HG03378 (cell line): ENCODE data around the gene MTG2.

ENCODE experiments used
- ATAC-seq: cut with Tn5 transposase; IDR thresholded peaks from one replicate; pipeline ENCODE4 v1.9.1; 2021; ENCODE audit warnings: mild to moderate bottlenecking, moderate library complexity; ENCODE audit not compliant: unreplicated experiment

MTG2 gene

GRCh38 chr20:62162765-62163484, 19.9 kb upstream of the MTG2 start:
- ATAC-seq = no peak

GRCh38 chr20:62163485-62163865, 19.4 kb upstream of the MTG2 start:
- no peak for ATAC-seq

DNA sequence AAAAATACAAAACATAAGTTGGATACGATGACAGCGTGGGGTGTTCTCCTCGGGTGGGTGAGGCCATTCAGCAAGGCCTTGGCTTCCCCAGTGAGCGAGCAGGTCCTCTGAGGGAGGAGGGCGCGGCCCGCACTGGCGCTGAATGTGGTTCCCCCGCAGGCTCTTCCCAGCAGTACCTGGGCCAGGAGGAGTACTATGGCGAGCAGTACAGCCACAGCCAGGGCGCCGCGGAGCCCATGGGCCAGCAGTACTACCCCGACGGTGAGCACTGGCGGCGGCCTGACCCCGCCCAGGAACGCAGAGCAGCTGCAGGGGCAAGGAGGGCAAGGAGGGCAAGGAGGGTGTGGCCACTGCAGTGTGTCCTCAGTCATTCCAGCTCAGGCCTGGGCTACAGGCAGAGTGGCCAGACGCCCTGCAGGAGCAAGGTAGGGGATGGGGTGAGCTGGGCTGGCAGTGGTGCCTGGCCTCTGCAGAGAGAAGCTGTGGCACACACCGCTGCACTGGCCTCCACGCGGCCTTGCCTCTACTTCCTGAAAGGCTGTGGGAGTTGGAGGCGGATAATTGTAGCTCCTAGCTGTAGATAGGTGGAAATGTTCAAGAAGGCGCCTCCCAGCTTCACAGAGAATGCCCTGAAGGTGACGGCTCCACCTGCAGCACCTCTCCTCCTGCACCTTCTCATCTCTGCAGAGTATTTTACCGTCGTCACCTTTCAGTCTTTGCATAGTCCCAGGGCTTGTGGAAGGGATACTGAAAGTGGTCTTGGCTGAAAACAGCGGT, 18.7 kb upstream of the MTG2 start:
- no peak for ATAC-seq

GRCh38 chr20:62164879-62165761, 17.7 kb upstream of the MTG2 start:
- no peak for ATAC-seq

DNA sequence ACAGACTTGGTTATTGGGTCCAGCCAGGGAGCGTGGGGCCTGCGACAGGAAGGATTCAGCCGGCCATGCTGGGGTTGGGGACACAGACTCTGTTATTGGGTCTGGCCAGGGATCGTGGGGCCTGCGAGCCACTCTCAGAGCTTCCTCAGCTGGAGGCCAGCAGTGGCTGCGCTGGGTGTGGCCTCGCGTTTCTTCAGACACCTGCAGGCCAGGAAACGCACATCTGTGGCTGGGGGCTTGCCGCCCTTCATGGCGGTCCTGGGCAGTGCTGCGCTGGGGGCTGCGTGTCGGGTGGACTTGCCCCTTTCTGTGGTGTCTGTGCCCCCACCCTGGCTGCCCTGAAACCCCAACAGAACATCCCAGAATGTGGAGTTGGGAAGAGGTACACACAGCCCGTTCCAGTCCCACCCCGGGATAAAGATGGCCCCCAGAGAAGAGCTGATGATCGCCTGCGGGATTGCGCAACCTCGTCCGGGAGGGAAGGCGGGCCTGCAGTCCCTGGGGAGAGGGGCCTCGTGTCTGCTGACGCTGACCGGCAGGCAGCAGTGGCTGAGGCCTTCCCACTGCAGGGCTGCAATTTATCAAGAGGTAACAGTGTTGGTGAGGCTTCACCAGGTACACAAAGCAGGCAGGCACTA, 16.9 kb upstream of the MTG2 start:
- no peak for ATAC-seq

DNA sequence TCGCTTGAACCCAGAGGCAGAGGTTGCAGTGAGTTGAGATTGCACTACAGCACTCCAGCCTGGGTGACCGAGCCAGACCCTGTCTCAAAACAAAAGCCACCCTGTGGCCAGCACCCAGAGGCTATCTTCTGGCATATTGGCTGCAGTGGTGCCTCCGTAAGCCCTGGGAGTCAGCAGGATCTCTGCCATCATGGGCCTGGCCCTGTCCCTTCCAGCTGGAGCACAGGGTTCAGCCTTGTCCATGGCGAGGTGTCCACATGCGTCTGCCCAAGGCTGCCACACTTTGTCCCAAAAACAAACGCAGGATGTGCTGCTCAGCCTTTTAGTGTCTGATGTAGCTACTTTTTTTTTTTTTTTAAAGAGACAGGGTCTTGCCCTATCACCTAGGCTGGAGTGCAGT, 15.4 kb upstream of the MTG2 start:
- no peak for ATAC-seq

DNA sequence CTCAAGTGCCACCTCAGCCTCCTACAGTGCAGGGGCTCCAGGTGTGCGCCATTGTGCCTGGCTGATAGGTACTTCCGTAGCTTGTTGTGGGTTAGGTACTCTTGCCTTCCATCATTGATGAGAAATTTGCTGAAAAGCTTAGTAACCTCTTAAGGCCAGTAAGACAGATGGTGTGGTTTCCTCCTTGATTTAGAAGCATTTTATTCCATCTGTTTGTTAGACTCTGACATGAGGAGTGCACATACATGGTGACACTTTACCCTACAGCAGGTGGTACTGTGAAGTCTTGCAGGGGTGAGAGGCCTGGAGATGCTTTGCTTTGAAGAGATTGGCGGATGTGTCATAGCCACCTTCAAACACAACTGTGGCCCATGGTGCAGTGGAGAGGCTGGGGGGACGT, 14.8 kb upstream of the MTG2 start:
- ATAC-seq = no peak

GRCh38 chr20:62168890-62169435, 13.9 kb upstream of the MTG2 start:
- no peak for ATAC-seq

- ATAC-seq = no peak
Measured at GRCh38 chr20:62170536-62170935, 12.3 kb upstream of the MTG2 start.

- no peak for ATAC-seq
Measured at GRCh38 chr20:62171245-62171644, 11.6 kb upstream of the MTG2 start.

DNA sequence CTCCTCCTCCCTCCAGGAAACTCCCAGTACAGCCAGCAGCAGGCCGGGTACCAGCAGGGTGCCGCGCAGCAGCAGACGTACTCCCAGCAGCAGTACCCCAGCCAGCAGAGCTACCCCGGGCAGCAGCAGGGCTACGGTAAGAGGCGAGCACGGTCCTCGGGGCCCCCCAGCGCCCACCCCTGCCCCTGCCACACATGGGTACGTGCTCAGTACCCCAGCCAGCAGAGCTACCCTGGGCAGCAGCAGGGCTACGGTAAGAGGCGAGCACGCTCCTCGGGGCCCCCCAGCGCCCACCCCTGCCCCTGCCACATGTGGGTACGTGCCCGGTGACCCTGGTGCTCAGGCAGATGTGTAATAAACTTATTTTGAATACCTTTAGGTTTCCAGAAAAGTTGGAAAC, 10.2 kb upstream of the MTG2 start:
- ATAC-seq = no peak

- ATAC-seq = no peak
Measured at GRCh38 chr20:62174021-62174804, 8.6 kb upstream of the MTG2 start.

DNA sequence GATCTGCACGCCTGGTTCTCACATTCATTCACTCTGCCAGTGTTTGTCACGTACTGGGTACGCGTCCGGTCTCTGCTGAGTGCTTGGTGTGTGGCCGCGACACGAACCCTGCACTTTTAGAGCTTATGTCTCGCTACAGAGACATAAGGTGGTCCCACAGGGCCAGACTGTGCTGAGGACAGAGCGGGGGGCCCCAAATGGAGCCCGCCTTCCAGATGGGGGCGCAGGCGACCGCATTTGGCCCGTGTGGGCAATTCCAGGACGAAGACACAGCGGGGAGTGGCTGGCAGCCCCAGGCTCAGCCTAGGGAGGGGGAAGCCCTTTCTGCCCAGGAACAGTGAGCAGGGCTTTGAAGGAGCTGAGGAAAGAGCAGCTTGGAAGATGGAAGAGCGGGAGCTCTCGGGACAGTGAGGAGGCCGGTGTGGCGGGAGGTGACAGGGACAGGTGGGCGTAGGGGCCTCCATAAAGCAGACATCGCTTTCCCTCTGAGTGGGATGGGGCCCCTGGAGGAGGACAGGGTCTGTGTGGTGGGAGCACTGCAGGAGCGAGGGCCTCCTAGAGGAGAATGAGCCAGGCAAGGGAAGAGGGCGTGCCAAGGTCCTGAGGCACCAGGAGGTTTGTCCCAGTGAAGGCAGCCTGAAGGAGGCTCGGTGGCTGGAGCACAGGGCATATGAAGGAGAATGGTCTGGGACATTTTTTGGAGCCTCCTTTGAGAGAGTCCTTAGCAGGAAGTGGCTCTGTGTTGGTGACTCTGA, 7.8 kb upstream of the MTG2 start:
- ATAC-seq = no peak

DNA sequence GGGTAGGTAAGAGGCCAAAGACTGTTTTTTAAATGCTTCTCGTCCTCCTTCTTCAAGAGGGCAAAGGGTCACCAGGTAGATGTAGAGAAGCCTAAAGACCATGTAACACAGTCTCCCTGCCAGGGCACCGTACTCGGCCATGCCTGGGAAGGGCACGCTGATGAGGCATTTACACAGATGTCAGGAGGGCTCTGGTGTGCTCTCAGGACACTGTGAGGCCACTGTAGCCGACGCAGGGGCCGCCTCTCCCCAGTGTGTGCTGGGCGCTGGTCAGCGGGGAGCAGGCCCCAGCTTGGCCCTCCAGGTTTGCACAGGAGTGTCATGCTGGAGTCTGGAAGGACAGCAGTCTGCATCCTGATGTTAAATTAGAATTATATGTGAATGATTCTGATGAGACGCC, 7.1 kb upstream of the MTG2 start:
- no peak for ATAC-seq

DNA sequence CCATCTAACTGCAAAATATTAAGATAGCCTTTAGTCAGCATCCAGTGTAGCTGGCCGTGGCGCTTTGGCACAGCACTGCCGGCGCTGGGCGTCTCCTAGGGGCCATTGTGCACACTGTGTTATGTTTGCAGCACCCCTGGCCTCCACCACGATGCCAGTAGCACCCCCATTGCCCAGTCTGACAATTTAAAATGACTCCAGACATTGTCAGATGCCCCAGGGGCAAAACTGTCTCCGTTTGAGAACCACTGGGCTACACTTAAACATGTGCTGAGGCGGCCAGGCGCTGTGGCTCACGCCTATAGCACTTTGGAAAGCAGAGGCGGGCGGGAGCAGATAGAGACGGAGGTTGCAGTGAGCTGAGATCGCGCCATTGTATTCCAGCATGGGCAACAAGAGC, 6.0 kb upstream of the MTG2 start:
- ATAC-seq = no peak

DNA sequence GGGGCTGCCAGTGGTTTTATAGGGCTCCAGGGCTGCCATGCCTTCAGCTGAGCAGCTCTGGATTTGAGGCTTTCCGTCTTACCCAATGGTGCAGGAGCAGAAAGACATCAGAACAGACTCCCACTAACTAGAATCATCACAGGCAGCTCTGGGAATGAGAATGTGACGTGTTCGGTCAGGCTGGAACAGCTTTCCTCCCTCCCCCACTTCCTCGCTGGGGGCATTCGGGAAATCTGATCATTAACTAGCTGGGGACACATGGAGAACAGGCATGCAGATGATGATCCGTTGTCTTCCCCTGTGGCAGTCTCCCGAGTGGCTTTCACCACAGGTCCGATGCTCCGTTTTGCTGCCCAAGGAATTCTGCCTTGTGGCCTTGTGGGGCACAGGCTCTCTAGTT, 5.5 kb upstream of the MTG2 start:
- ATAC-seq = no peak

DNA sequence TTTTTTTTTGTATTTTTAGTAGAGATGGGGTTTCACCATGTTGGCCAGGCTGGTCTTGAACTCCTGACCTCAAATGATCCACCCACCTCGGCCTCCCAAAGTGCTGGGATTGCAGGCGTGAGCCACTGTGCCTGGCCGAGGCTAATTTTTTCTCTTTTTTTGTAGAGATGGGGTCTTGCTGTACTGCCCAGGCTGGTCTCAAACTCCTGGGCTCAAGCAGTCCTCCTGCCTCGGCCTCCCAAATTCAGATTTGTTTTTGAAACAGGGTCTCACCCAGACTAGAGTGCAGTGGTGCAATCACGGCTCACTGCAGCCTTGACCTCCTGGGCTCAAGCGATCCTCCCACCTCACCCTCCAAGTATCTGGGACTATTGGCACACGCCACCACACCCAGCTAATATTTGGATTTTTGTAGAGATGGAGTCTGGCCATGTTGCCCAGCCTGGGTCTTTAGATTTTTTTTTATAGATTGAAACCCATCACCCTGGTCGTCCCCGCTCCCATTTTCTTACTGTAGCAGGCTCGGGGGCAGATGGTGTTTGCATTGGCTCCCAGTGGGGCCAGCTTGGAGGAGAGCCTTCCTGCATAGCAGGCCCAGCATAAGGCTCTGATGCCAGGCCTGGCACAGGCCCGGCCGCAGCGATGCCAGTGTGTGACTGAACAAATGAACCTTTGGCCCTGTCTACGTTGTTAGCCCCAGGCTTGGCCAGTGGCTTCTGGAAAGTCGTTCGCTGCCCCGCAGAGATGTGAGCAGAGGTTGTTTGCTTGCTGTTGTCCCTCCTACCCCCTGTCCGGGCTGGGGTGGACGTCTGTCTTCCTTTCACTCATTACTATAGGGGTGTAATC, 4.3 kb upstream of the MTG2 start:
- ATAC-seq = no peak

- ATAC-seq = no peak
Measured at GRCh38 chr20:62179162-62179504, 3.7 kb upstream of the MTG2 start.

DNA sequence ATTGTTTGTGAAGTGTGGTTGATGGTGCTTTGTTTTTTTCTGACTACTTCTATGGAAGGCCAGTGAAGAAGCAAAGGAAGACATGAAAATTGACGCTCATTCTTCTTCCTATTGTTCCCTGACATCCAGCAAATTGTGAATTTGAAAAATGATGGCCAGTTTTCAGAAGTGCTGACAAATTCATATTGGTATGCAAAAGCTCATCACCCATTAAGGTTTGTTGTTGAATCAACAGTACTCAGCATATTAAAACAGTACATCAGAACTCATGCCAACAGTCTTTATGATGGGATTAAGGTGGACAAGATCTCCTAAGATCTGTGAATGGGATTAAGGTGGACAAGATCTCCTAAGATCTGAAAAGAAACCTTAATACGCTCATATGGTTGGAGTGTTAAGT, 1.0 kb upstream of the MTG2 start:
- ATAC-seq = no peak
